ENCODE measurements around the gene CYP1B1. TPM values are rescaled to one million over a fixed set of nuclear protein-coding genes. Genes with fewer than 3 reads are reported as not detected.

Gene CYP1B1
- polyA plus RNA-seq, 1 donor (not counting 4 experiments of a cell fraction or from before 2014, with no cell fraction given) = 1.6 TPM

DNA sequence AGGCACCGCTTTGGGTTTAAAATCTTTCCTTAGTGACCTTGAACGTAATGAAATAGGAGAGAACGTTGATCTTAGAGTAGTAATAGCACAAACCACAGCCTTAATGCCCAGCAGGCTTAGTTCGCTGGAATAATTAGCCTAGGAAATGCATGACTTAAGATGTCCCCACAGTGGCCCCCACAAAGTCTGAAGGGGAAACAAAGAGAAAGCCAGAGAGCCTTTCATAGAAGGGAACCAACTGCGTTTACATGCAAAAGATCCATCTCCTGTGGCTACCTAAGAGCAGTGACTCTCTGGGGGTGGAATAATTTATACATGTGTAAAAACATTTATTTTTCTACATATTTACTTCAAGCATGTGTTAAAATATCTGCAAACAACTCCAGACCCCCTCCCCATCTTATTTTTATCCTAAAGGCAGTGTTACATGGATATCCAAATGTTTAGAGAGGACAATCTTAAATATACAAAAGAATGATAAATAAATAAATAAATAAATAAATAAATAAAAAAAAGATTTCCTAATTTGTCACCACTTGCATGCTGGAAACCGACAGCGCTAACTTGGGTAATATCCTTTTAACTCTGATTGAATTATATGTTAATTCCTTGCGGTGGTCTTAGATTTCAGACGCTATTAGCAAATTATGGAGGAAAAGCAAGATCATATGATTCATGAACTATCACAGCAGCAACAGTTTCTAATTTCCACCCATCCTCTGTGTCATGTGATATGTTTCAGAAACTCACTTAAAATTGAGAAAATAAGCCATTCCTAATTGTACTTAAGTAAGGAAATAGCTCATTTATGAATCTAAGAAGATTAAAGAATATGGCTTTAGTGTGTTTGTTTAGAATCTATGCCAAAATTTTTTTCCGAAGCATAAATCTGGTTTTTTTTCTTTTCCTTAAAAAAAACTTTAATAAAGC lies 23.4 kb upstream of the CYP1B1 start:
- Histone ChIP-seq H3K36me3 (ENCODE audit: control insufficient read depth in 2 of 2, extremely low read depth in 1 of 2, insufficient read depth in 2 of 2, low read length in 2 of 2) (no peaks in the 10 kb centered on the region), H3K4me3 (ENCODE audit: control insufficient read depth in 2 of 3, extremely low read depth in 1 of 3, insufficient read depth in 2 of 3, low read depth in 1 of 3, low read length in 3 of 3) (peak overlapping the region in 1 of 3 experiments; percentile 23), H4K20me1 (ENCODE audit: control insufficient read depth, extremely low read depth, insufficient read depth, low read length) (no peaks in the 10 kb centered on the region), H3K4me2 (ENCODE audit: control insufficient read depth, extremely low read depth, insufficient read depth, low read depth, low read length) (peak overlapping the region; percentile 84), H3K4me1 (ENCODE audit: control insufficient read depth, extremely low read depth, insufficient read depth, low read length) (peaks cover 38% of the 10 kb centered on the region), H2AFZ (ENCODE audit: control insufficient read depth, low read length) (peak overlapping the region; percentile 71), H3K9me3 (ENCODE audit: control insufficient read depth, low read depth, low read length) (no peaks in the 10 kb centered on the region), H3K9me1 (ENCODE audit: control insufficient read depth, extremely low read depth, insufficient read depth, low read length) (no peaks in the 10 kb centered on the region), H3K79me2 (ENCODE audit: control insufficient read depth, insufficient read depth, low read length) (no peaks in the 10 kb centered on the region), H3K27ac (ENCODE audit: control insufficient read depth, insufficient read depth, low read length) (peak overlapping the region; percentile 16), H3K9ac (ENCODE audit: control insufficient read depth, extremely low read depth, insufficient read depth, low read length) (no peak overlapping the region), H3K27me3 (ENCODE audit: control insufficient read depth, extremely low read depth, insufficient read depth, low read length) (no peaks in the 10 kb centered on the region)
- dilution Hi-C loops (cut with MboI; ENCODE audit: extremely low pct_ligation_motif_present, low sequenced_read_pairs) = no loop called here
- FAIRE-seq = no peak
- DNase-seq (ENCODE audit: low read depth, low spot score) = no peak
- TF ChIP-seq, protein P1, sequence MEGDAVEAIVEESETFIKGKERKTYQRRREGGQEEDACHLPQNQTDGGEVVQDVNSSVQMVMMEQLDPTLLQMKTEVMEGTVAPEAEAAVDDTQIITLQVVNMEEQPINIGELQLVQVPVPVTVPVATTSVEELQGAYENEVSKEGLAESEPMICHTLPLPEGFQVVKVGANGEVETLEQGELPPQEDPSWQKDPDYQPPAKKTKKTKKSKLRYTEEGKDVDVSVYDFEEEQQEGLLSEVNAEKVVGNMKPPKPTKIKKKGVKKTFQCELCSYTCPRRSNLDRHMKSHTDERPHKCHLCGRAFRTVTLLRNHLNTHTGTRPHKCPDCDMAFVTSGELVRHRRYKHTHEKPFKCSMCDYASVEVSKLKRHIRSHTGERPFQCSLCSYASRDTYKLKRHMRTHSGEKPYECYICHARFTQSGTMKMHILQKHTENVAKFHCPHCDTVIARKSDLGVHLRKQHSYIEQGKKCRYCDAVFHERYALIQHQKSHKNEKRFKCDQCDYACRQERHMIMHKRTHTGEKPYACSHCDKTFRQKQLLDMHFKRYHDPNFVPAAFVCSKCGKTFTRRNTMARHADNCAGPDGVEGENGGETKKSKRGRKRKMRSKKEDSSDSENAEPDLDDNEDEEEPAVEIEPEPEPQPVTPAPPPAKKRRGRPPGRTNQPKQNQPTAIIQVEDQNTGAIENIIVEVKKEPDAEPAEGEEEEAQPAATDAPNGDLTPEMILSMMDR (optimal IDR thresholded peaks at IDR 0.05 in 1 of 3, IDR thresholded peaks at IDR 0.05 in 1 of 3, conservative IDR thresholded peaks at IDR 0.05 in 1 of 3; ENCODE audit: extremely low read depth in 1 of 3, insufficient read depth in 2 of 3, low read length in 3 of 3) = no peak
- no peak for TF ChIP-seq EZH2 (IDR thresholded peaks at IDR 0.05; ENCODE audit: low read length)

GRCh38 chr2:38098421-38099098 lies 22.6 kb upstream of the CYP1B1 start:
- Histone ChIP-seq H4K20me1 (ENCODE audit: control insufficient read depth, extremely low read depth, insufficient read depth, low read length) (no peaks in the 10 kb centered on the region), H3K4me2 (ENCODE audit: control insufficient read depth, extremely low read depth, insufficient read depth, low read depth, low read length) (peak overlapping the region; percentile 84), H3K27me3 (ENCODE audit: control insufficient read depth, extremely low read depth, insufficient read depth, low read length) (no peaks in the 10 kb centered on the region), H3K36me3 (ENCODE audit: control insufficient read depth in 2 of 2, extremely low read depth in 1 of 2, insufficient read depth in 2 of 2, low read length in 2 of 2) (no peaks in the 10 kb centered on the region), H3K9me3 (ENCODE audit: control insufficient read depth, low read depth, low read length) (no peaks in the 10 kb centered on the region), H3K79me2 (ENCODE audit: control insufficient read depth, insufficient read depth, low read length) (no peaks in the 10 kb centered on the region), H3K4me3 (ENCODE audit: control insufficient read depth in 2 of 3, extremely low read depth in 1 of 3, insufficient read depth in 2 of 3, low read depth in 1 of 3, low read length in 3 of 3) (peak overlapping the region in 2 of 3 experiments; percentile 6 to 23), H3K9me1 (ENCODE audit: control insufficient read depth, extremely low read depth, insufficient read depth, low read length) (no peaks in the 10 kb centered on the region), H2AFZ (ENCODE audit: control insufficient read depth, low read length) (peak overlapping the region; percentile 71), H3K9ac (ENCODE audit: control insufficient read depth, extremely low read depth, insufficient read depth, low read length) (peak overlapping the region; percentile 20), H3K27ac (ENCODE audit: control insufficient read depth, insufficient read depth, low read length) (peak overlapping the region; percentile 16), H3K4me1 (ENCODE audit: control insufficient read depth, extremely low read depth, insufficient read depth, low read length) (peaks cover 41% of the 10 kb centered on the region)
- TF ChIP-seq, protein P1 (optimal IDR thresholded peaks at IDR 0.05 in 1 of 3, IDR thresholded peaks at IDR 0.05 in 1 of 3, conservative IDR thresholded peaks at IDR 0.05 in 1 of 3; ENCODE audit: extremely low read depth in 1 of 3, insufficient read depth in 2 of 3, low read length in 3 of 3) = no peak
- no peak for TF ChIP-seq EZH2 (IDR thresholded peaks at IDR 0.05; ENCODE audit: low read length)
- dilution Hi-C loops (cut with MboI; ENCODE audit: extremely low pct_ligation_motif_present, low sequenced_read_pairs) = no loop called here
- FAIRE-seq = peak; percentile 59
- no peak for DNase-seq (ENCODE audit: low read depth, low spot score)
